ENCODE data around the gene ACTR5.

The ACTR5 gene

DNA sequence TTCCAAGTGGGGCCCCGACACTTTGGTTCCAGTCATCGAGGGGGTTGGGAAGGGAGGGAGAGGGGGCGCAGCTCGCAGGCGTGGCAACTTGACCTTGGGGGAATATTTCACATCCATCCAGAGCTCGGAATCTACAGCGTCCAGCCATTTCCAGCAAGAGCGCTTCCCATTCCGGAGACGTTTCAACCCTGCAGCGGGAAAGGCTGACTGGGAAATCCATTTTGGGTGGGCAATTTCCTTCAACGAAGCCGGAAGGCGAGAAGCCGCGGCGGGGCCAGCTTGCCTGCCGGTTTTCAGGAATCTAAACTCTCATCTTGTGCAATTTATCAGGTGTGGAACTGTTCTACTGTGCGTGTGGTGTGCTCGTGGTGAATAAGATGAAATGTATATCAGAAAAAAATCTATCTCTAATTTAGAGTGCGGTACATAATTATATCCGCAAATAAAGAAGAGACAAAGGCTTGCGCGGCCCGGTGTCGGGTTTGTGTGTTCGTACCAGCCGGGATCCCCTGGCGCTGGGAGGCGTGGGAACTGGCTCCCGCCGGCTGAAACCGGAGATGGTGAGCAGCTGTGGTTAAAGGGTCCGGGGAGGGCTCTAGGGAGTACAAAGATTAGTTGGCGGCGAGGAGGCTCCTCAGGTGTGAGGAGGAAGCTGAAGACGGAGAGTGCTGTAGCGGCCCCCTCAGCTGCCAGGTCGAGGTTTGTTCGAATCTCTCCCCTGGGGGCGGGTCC, 19.2 kb upstream of the ACTR5 start:
- DNase-seq (ENCODE audit: low read depth in 2 of 3, low spot score in 1 of 3): no peak

DNA sequence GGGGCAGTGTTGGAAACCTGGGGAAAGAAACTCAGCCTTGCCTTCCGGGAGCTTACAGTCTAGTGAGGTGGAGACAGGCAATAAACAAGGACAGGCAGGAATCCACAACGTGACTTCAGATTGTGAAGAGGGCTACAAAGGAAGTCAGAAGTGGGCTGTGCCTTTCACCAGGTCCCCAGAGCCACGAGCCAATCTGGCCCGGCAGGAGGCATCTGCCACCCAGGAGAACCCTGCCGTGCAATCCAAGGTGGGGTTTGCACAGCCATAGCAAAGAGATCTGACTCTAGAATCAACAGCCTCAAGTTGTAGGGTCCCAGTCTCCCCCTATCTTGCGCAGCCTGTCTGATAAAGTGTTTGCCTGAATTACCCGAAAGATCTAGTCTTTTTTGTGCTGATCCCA, 18.5 kb upstream of the ACTR5 start:
- no peak for DNase-seq (ENCODE audit: low read depth in 2 of 3, low spot score in 1 of 3)

DNA sequence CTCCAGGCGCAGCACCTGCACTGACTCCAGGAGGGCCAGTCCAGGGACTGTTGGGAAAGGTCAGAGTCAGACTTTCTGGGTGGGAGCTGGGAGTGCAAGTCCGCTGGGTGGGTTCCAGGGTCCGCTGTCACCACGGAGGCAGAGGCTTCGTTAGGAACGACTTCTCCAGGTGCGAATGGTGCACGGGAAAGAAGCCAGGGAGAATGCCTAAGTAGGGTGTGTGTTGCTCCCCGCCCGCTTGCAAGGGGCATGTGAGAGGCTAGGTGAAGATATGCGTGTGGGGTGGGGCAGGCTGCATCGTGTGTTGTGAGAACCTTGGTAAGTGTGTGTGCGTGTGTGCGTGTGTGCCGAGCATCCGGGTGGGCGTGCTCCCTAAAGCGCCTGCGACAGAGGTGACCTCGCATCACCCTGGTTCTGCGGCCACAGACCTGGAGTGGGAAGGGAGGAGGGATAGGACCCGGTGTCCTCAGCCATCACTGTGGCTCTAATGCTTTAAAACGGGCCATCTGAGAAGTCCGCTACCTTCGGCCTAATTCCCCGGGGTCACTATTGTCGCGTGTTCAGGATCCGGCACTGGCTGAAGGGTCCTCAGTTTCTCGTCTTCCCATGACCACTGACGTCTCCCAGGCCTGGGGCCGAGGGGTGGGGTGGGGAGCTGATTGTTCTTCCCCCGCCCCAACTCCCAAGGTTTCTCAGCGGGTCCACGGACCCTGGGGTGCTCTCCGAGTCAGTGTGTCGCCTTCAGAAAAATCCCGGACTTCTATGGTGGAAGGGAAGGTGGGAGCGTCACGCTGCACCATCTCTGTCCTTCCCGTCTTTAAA, 17.9 kb upstream of the ACTR5 start:
- no peak for DNase-seq (ENCODE audit: low read depth in 2 of 3, low spot score in 1 of 3)

DNA sequence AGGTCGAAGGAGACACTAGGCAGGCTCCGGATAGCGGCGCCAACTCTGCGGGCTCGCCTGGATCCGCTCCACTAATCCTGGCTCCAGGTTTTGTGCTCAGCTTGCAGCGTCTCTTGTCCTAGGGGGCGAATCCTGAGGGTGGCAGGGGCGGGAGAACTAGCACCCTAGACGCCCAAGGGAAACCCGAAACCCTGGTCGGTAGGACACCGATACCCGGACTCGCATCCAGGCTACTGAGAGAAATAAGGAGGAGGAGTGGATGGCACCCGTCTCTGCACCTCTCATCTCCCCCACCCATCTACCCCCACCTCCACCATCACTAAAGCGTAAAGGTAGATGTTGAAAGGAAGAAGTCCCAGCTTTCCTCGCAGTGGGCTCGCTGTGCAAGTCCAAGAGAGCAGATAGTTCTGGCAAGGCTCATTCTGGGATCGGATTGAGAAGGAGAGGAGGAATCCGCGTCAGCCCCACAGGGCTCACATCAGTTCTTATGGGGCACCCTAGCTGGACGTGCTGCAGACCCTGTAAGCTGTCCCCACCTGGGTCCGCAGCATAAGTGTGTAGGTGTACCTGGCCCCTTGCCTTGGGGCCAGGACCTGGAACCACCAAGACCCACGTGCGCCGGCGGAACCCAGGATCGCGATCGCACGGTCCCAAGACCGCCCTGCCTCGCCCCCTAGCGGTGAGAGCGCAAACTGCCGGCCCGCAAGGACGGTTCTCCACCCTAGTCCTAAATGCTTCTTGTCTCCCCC, 17.1 kb upstream of the ACTR5 start:
- peak; percentile 64 to 81 (median 72) for DNase-seq (ENCODE audit: low read depth in 2 of 3, low spot score in 1 of 3)

DNA sequence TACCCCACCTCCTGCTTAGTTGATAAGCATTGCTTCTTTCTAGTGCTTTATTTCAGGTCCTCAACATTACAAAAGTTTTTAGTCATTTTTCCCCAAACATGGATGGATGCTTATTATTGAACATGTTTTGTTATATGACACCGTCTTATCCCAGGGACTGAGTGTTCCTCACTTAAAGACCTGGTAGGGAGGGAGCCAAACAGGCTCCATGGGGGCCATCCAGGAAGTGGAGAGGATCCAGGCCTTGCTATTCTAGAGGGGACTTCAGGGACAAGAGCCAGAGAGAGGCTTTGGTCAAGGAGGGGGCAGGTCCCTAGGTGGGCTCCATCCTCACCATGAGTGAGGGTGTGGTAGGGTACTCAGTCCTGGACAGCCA, 16.5 kb upstream of the ACTR5 start:
- DNase-seq (ENCODE audit: low read depth in 2 of 3, low spot score in 1 of 3): no peak

DNA sequence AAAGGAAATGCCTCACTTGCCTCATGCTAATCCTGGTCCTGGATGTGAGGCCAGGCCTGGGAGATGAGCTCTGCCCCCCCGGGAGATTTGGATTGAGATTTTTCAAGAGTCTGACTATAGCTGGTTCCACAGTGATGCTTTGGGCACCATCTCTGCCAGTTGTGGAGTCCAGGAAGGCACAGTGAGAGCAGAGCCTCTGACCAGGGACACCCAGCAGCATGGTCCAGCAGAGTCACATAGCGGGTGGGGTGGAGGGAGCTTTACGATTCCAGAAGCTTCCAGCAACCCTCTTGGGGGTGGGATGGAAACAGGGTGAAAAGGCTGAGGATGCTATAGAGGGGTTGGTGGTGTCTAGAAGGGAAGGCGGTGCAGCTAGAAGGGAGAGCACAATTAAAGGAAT, 15.3 kb upstream of the ACTR5 start:
- no peak for DNase-seq (ENCODE audit: low read depth in 2 of 3, low spot score in 1 of 3)

DNA sequence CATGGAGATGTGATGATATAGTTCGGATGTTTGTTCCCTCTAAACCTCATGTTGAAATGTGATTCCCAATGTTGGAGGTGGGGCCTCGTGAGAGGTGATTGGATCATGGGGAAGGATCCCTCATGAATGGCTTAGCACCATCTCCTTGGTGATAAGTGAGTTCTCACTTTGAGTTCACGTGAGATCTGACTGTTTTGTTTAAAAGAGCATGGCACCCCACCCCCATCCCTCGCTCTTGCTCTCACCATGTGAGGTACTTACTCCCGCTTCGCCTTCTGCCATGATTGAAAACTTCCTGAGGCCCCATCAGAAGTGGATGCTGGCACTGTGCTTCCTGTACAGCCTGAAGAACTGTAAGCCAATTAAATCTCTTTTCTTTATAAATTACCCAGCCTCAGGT, 13.1 kb upstream of the ACTR5 start:
- DNase-seq (ENCODE audit: low read depth in 2 of 3, low spot score in 1 of 3): no peak

DNA sequence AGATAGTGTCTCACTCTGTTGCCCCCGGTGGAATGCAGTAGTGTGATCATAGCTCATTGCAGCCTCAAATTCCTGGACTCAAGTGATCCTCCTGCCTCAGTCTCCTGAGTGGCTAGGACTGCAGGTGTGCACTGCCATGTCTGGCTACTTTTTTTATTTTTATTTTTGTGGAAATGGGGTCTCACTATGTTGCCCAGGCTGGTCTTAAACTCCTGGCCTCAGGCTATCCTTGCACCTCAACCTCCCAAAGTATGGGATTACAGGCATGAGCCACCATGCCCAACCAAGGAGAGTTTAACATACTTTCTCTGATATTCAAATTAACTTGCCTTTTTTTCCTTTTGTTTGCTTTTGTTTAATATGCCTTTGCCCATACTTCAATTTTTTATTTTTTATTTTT, 10.4 kb upstream of the ACTR5 start:
- no peak for DNase-seq (ENCODE audit: low read depth in 2 of 3, low spot score in 1 of 3)

DNA sequence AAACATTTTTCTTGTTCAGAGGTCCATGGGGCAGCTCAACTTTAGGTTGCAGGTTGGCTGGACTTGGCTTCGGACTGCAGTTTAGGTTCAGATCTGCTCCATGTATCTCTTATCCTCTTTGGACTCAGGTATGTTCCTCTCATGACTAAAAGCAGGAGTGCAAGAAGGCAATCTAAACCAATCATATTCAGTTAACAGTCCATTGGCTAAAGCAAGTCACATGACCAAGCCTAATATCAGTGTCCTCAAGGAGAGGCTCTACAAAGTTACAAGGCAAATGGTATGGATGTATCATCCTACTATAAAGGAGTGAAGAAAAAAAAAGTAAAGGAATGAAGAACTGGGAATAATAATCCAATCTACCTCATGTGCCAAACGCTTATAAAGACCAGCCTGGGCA, 2.5 kb upstream of the ACTR5 start:
- no peak for DNase-seq (ENCODE audit: low read depth in 2 of 3, low spot score in 1 of 3)

DNA sequence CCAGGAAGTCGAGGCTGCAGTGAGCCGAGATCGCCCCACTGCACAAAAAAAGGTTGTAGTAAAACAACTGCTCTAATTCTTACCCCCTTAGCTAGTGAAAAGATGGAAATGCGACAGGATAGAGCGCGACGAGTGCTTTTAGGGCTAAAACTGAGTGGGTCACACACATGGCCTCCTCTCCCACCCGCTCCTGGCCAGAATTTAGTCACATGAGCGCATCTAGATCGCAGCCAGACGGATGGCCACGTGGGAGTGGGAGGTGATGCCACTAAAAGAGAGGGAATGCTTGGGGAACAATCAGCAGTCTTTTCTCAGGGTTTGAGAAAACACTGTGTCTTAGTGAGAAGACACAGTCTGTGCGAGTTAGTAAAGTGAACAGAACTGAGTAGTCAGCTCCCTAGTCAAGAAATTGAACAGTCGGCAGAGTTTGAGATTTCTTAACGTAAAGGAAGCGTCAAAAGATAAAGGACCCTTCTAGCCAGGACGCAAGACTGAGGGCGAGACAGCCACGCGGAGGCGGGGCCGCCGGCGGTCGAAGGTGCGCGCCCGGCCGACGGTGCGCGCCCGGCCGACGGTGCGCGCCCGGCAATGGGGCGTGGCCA, 664 bp upstream of the ACTR5 start:
- no peak for DNase-seq (ENCODE audit: low read depth in 2 of 3, low spot score in 1 of 3)

DNA sequence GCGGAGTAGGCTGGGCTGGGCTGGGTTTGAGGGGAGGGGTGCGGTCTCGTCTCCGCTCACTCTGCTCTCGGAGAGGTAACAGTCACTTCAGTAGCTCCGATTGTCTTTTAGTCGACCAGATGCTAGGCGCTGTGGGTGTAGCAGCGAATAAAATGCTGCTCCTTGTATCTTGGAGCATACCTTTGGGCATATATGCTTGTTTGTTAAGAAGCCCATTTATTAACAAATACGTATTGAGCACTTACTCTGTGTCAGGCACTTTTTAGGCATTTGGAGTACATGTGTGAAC, 545 bp downstream of the ACTR5 start:
- peak in 2 of 3 donors; percentile 34 to 43 for DNase-seq (ENCODE audit: low read depth in 2 of 3, low spot score in 1 of 3)

DNA sequence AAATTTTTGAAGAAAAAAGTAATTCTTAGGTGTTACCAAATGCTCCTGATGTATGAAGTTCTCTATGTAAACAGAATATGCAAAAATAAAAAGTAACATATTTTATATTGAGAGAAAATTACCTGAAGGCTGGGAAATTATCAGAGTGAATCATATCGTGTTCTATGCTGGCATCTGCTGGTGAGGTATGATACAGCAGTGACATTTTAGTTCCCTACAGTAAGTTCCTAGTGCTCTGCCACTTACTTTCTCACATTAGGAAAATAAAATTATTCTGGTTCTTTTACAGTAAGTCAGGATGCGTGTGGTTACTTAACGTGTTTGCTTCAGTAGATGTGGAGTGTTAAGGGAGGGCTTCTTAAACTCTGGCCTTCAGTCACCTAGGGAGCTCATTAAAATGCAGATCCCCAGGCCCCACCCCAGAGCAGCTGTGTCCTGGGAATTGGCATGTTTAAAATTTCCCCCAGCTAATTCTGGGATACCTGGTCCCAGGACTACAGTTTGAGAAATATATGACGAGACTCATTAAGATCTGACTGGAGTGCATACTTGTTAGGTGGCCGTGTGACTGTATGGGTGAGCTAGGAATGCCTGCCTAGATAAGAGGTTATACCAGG, 3.2 kb downstream of the ACTR5 start:
- DNase-seq (ENCODE audit: low read depth in 2 of 3, low spot score in 1 of 3): peak in 1 of 3 donors; percentile 30

DNA sequence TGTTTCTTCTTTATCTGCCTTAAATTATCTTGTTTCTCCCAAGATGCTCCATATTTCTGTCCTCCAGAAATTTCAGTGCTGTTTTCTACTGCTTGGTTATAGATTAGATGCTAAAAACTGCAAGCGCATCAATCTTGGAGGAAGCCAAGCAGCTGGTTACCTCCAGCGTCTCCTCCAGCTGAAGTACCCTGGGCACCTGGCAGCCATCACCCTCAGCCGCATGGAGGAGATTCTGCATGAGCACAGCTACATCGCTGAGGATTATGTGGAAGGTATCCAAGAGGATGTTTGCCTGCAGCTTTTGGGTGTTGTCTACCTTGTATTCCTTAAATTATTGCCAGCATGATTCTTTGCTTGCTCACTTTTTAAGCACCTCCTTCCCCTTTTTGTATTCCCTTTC, 3.8 kb downstream of the ACTR5 start:
- DNase-seq (ENCODE audit: low read depth in 2 of 3, low spot score in 1 of 3): no peak

DNA sequence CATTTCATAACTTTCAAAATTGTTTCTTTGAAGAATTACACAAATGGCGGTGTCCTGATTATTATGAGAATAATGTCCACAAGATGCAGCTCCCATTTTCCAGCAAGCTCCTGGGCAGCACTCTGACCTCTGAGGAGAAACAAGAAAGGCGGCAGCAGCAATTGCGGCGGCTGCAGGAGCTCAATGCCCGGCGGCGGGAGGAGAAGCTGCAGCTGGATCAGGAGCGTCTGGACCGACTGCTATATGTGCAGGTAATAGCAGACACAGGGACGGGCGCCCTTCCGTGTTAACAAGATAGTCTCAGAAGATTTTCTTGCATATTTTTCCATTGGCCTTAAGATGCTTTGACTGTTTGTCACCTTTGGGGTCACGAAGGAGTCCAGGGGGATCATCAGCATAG, 6.7 kb downstream of the ACTR5 start:
- DNase-seq (ENCODE audit: low read depth in 2 of 3, low spot score in 1 of 3): no peak

DNA sequence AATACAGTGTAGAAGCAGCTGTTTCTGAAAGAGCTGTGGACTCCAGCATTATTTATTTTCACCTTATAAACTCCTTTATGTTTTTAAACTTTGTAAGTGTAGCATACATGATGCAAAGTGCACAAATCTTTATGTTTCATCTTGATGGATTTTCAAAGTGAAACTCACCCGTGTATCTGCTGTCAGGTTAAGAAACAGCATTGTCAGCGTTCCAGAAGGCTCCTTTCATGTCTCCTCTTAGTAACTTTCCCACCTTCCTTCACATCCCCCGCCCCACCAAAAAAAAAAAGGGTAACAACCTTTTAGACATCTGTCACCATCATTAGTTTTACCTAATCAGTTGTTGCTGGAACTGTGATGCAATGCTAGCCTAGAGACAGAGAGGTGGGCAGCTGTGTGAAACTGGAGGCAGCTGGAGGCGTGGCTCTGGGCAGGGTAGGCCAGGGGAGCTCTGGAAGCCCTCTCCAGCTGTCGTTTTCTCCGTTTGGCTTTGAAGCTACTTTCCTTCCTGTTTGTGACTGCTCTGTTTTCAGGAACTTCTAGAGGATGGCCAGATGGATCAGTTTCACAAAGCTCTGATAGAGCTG, 7.2 kb downstream of the ACTR5 start:
- DNase-seq (ENCODE audit: low read depth in 2 of 3, low spot score in 1 of 3): no peak

DNA sequence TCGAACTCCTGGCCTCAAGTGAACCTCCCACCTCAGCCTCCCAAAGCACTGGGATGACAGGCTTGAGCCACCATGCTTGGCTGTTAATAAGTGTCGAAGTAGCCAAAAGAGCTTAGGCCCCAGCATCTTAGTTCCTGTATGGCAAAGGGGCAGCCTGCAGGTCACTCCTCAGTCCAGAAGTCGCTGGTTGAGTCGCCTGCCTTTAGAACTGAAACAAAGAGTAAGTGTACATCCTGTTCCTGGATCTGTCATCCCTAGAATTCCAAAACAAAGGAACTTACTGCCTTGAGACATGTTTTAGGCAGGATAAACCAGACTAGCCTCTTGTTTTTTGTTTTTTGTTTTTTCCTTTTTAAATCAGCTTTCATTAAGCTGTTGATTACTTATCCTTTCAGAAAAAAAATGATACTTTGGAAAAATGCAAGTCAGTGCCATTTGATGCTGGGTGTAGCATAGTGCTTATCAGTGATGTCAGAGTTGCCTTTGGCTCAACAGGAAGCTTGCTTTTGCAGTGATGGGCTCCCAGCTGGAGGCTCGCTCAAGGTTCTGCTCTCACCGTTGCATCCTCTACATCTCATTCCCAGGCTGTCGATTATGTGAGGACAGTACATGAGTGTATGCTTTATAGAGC, 9.0 kb downstream of the ACTR5 start:
- DNase-seq (ENCODE audit: low read depth in 2 of 3, low spot score in 1 of 3): no peak

DNA sequence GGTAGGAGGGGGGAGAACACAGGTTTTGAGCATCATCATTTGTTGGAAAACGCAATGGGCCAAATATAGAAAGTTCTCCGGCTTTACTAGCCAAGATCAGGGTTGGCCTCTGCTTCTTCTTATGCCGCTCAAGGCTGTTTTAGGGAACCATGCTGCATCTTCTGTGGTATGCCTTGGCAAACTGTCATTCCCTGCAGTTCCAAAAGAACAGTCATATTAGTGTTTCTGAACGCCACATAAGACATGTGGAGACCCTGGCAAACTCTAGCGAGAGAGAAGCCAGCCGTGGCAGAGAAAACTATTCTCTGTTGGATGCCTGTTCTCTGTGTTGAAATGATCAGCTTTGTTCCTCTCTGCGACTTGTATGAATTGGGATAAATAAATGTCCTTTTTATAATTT, 10.8 kb downstream of the ACTR5 start:
- no peak for DNase-seq (ENCODE audit: low read depth in 2 of 3, low spot score in 1 of 3)

DNA sequence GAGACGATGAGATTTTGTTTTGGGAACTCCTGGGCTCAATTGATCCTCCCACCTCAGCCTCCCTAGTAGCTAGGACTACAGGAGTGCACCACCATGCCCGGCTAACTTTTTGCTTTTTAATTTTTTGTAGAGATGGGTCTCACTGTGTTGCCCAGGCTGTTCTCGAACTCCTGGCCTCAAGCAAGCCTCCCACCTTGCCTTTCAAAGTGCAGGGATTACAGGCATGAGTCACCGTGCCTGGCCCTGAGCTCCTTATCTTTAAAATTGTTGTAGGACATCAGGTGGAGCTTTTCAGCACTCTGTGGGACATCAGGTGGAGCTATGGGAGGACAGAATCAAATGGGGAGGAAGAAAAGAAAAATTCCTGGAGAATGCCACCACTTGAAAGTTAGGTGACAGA, 12.7 kb downstream of the ACTR5 start:
- DNase-seq (ENCODE audit: low read depth in 2 of 3, low spot score in 1 of 3): no peak

DNA sequence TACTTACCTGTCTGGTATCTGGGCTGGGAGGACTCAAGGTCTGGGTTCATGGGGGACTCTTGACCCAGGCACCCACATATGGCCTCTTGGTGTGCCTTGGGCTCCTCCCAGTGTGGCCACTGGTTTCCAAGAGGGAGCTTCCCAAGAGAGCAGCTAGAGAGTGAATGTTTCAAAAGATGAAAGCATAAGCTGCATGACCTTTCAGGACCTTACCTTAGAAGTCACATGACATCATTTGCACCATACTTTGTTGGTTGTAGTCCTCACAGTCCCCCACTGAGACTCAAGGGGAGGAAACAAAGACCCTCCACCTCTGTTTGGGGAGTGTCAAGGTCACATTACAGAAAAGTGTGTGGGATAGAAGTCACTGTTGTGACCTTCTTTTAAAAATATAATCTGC, 13.9 kb downstream of the ACTR5 start:
- no peak for DNase-seq (ENCODE audit: low read depth in 2 of 3, low spot score in 1 of 3)

DNA sequence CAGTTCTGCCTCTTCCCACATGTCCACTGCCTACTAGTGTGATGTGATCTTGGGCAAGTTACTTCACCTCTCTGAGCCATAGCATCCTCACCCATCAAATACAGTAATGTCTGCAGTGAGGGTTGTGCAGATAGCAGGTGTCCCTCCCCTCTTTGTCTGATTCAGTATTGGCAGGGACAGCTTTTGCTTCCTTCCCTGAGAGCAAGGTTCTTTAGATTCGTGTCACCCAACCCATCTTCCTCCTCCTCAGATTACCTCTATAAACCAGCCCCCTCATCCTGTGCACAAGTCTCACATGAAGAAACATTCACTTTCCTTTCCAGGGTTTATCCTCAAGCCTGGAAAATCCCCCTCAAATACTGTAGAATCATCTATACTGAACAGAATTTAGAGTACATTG, 15.4 kb downstream of the ACTR5 start:
- DNase-seq (ENCODE audit: low read depth in 2 of 3, low spot score in 1 of 3): no peak
